Prostate gland (tissue), 2 donors: ENCODE measurements around the gene ATP6V1G2.
"Not testable (repeated sequence)": the region's sequence is repeated elsewhere in the genome, so short reads cannot be mapped to it uniquely, and the experiment has no call there.

Experiments used
- CTCF ChIP-seq, 4 experiments: fragments of 200-600 bp in 2 of 4; fragments of 450-650 bp in 2 of 4; sonication (generic) in 2 of 4; IDR thresholded peaks; 1 replicate in 3 of 4; 2 replicates in 1 of 4; pipeline ENCODE4 v1.5.1; 2016 to 2019; ENCODE audit warnings: antibody characterized with exemption in 4 of 4, mild to moderate bottlenecking in 2 of 4, moderate library complexity in 2 of 4
- POLR2AphosphoS5 ChIP-seq: sonication (generic); formaldehyde crosslinking; IDR thresholded peaks from one replicate; pipeline ENCODE4 v1.6.1; 2017; ENCODE audit warnings: antibody characterized with exemption

GRCh38 chr6:31496826-31497225, 49.6 kb downstream of the ATP6V1G2 start:
- TF ChIP-seq CTCF (IDR thresholded peaks at IDR 0.05); POLR2AphosphoS5: not testable (repeated sequence)
